Gastroesophageal sphincter (tissue), 4 donors: Measurements from ENCODE around the gene AGBL4. TPM values are rescaled to one million over a fixed set of nuclear protein-coding genes. Genes with fewer than 3 reads are reported as not detected.

Experiments used
- ATAC-seq: fragments of 150-250 bp; one replicate; pipeline ENCODE4 v1.9.1; 2016; ENCODE audit warnings: mild to moderate bottlenecking, moderate library complexity
- H3K27ac ChIP-seq, 4 donors: fragments of 200-600 bp; sonication (generic) in 3 of 4; 1 replicate in 3 of 4; 2 replicates in 1 of 4; pipeline ENCODE4 v1.5.1; 2016 to 2019
- H3K27me3 ChIP-seq: fragments of 200-600 bp; sonication (generic); one replicate; pipeline ENCODE4 v1.5.1; 2019
- H3K36me3 ChIP-seq, 2 donors: fragments of 200-600 bp; sonication (generic); one replicate each; pipeline ENCODE4 v1.5.1; 2019; ENCODE audit warnings: control low read depth in 1 of 2
- H3K4me1 ChIP-seq, 3 donors: fragments of 200-600 bp; sonication (generic); 1 replicate in 2 of 3; 2 replicates in 1 of 3; pipeline ENCODE4 v1.5.1; 2016 to 2019; ENCODE audit warnings: control low read depth in 2 of 3
- H3K4me3 ChIP-seq, 2 donors: fragments of 200-600 bp; sonication (generic); one replicate each; pipeline ENCODE4 v1.5.1; 2019; ENCODE audit warnings: mild to moderate bottlenecking in 1 of 2, moderate library complexity in 1 of 2
- H3K9me3 ChIP-seq, 3 donors: fragments of 200-600 bp; sonication (generic); one replicate each; pipeline ENCODE4 v1.5.1; 2017 to 2019; ENCODE audit warnings: control low read depth in 2 of 3
- CTCF ChIP-seq, 4 experiments: fragments of 200-600 bp in 2 of 4; fragments of 450-650 bp in 2 of 4; sonication (generic) in 1 of 4; IDR thresholded peaks; one replicate each; pipeline ENCODE4 v1.5.1; 2017 to 2019; ENCODE audit warnings: antibody characterized with exemption in 4 of 4, mild to moderate bottlenecking in 2 of 4, moderate library complexity in 2 of 4
- EP300 ChIP-seq: sonication (generic); formaldehyde crosslinking; IDR thresholded peaks from one replicate; pipeline ENCODE4 v1.6.1; 2017; ENCODE audit warnings: antibody characterized with exemption, mild to moderate bottlenecking
- POLR2A ChIP-seq, 2 donors: fragments of 450-650 bp; IDR thresholded peaks; one replicate each; pipeline ENCODE4 v1.6.1; 2017; ENCODE audit warnings: antibody characterized with exemption in 2 of 2, mild to moderate bottlenecking in 2 of 2, moderate library complexity in 1 of 2
- POLR2AphosphoS5 ChIP-seq: sonication (generic); formaldehyde crosslinking; IDR thresholded peaks from one replicate; pipeline ENCODE4 v1.6.1; 2017; ENCODE audit warnings: antibody characterized with exemption
- WGBS, 2 donors: methylation state at CpG; one replicate each; pipeline ENCODE4 v1.1.5; 2018; ENCODE audit warnings: low coverage in 1 of 2; 5-methylcytosine and 5-hydroxymethylcytosine counted together
- total RNA-seq, 4 donors: library from RNA; depleted of rRNA; stranded (reverse); fragments of >200 nt; gene quantifications; one replicate each; pipeline ENCODE4 v1.1.0, GENCODE V29; 2016

AGBL4 gene
- total RNA-seq, 4 donors from 2014 or later, result 1.6 TPM; not detected in 3

DNA sequence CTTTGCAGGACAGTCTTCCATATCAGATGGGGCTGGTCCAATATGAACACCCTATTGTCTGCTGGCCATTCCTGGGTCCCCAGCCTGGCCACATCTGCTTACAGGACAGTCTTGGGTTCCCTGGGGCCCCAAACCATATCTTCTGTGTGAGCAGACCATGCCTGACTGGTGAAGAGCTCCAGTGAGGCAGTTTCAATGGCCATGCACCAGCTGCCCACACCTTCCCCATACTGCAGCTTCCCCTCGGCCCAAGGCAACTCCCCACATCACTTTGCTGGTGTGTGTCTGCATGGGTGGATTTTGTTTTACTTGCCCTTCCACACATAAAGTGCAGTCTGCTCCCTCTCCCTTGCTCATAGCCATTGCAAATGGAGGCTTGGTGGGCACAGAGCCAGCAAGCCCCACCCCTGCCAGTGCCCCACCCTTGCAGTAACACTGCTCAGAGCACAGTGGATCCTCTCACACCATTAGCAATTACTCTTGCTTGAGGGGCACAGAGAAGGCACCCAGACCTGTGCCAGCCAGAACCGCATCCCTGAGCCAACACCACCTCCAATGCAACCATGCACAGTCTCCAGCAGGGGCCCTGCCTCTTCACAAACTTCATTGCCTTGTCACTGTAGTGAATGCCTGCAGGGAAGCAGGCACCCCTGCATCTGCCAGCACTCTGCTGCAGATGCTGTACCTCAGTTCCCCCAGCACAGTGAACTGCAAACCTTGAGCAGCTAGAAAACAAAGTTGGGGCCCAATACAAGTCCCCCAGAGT lies 772.6 kb downstream of the AGBL4 start:
- peaks cover 0 to 41% (median 0%) of the 10 kb centered on the region in 3 donors for H3K9me3 ChIP-seq
- H3K27ac ChIP-seq, result no peak overlapping the region
- 83% methylated on average over 1 of the region's 2 CpGs; no CpG with 5 or more reads in 1 of the 2 donors for WGBS, 2 donors
- H3K4me3 ChIP-seq, result no peak overlapping the region
- TF ChIP-seq POLR2AphosphoS5, result no peak
- TF ChIP-seq EP300, result no peak
- TF ChIP-seq CTCF (IDR thresholded peaks at IDR 0.05), result no peak
- TF ChIP-seq POLR2A (IDR thresholded peaks at IDR 0.05), result no peak
- no peaks in the 10 kb centered on the region for H3K36me3 ChIP-seq
- ATAC-seq, result no peak
- no peaks in the 10 kb centered on the region for H3K27me3 ChIP-seq
- no peaks in the 10 kb centered on the region for H3K4me1 ChIP-seq

DNA sequence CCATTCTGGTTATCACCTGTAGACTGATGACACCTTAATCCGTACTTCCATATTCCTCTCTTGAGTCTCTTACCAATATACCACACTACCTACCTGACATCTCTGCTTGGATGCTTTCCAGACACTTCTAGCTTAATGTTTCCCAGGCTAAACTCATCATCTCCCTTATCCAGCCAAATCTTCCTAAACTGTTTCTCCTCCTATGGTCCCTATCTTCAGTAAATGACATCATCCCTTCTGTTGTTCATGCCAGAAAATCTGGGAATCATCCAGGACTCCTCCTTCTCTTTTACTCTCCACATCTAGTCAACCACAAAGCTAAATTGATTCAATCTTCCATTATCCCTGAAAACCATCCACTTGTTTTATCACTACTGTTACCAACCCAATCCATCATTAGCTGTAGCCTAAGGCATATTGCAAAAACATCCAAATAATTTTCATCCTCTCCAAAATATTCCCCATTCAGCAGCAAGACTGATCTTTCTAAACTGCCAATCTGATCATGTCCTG lies 783.0 kb downstream of the AGBL4 start:
- TF ChIP-seq POLR2A (IDR thresholded peaks at IDR 0.05) (no peak), CTCF (IDR thresholded peaks at IDR 0.05) (no peak), POLR2AphosphoS5 (no peak), EP300 (no peak)
- 60 to 74% methylated on average over 1 of the region's 1 CpG for WGBS, 2 donors
- ATAC-seq, result no peak
- no peaks in the 10 kb centered on the region for H3K36me3 ChIP-seq
- no peak overlapping the region for H3K4me3 ChIP-seq
- no peak overlapping the region for H3K27ac ChIP-seq
- no peaks in the 10 kb centered on the region for H3K4me1 ChIP-seq
- H3K9me3 ChIP-seq, result no peaks in the 10 kb centered on the region
- no peaks in the 10 kb centered on the region for H3K27me3 ChIP-seq

GRCh38 chr1:49234988-49235387 lies 788.8 kb downstream of the AGBL4 start:
- TF ChIP-seq CTCF (IDR thresholded peaks at IDR 0.05) (no peak), EP300 (no peak), POLR2AphosphoS5 (no peak), POLR2A (IDR thresholded peaks at IDR 0.05) (no peak)
- no peak overlapping the region for H3K27ac ChIP-seq
- no peak for ATAC-seq
- no peaks in the 10 kb centered on the region for H3K36me3 ChIP-seq
- no peaks in the 10 kb centered on the region for H3K9me3 ChIP-seq
- H3K27me3 ChIP-seq, result no peaks in the 10 kb centered on the region
- H3K4me1 ChIP-seq, result no peaks in the 10 kb centered on the region
- no peak overlapping the region for H3K4me3 ChIP-seq
- 63% methylated on average over 1 of the region's 1 CpG; no CpG with 5 or more reads in 1 of the 2 donors for WGBS, 2 donors

- 50 to 80% methylated on average over 1 of the region's 1 CpG for WGBS, 2 donors
- Histone ChIP-seq H3K36me3 (no peaks in the 10 kb centered on the region), H3K4me1 (no peaks in the 10 kb centered on the region), H3K27ac (no peak overlapping the region), H3K9me3 (no peaks in the 10 kb centered on the region), H3K27me3 (no peaks in the 10 kb centered on the region), H3K4me3 (no peak overlapping the region)
- no peak for TF ChIP-seq POLR2A (IDR thresholded peaks at IDR 0.05)
- no peak for TF ChIP-seq CTCF (IDR thresholded peaks at IDR 0.05)
- TF ChIP-seq POLR2AphosphoS5, result no peak
- no peak for TF ChIP-seq EP300
- ATAC-seq, result no peak
Observed at GRCh38 chr1:49229555-49229954, 794.2 kb downstream of the AGBL4 start.

DNA sequence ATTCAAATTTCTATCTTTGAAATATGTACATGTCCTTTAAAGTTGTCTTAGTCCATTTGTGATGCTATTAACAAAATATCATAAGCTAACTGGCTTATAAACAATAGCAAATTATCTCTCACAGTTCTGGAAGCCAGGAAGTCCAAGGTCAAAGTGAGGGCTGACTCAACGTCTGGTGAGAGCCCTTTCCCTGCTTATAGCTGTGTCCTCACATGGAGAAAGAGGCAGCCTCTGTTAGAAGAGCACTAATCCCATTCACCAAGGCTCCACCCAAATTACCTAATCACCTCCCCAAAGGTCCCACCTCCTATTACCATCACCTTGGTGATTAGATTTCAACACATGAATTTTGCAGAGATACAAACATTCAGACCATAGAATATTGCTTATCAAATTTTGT lies 797.0 kb downstream of the AGBL4 start:
- WGBS, 2 donors, result 0 to 10% methylated on average over 1 of the region's 1 CpG
- Histone ChIP-seq H3K4me3 (no peak overlapping the region), H3K4me1 (no peaks in the 10 kb centered on the region), H3K27ac (no peak overlapping the region), H3K9me3 (no peaks in the 10 kb centered on the region), H3K27me3 (no peaks in the 10 kb centered on the region), H3K36me3 (no peaks in the 10 kb centered on the region)
- TF ChIP-seq POLR2AphosphoS5 (no peak), EP300 (no peak), POLR2A (IDR thresholded peaks at IDR 0.05) (no peak), CTCF (IDR thresholded peaks at IDR 0.05) (no peak)
- no peak for ATAC-seq
